ENCODE data around the gene ADAM23. TPM values are rescaled to one million over a fixed set of nuclear protein-coding genes. Genes with fewer than 3 reads are reported as not detected.

Gene ADAM23
- total and polyA plus RNA-seq, 2 experiments from 2014 or later = 11.8 to 15.9 TPM

DNA sequence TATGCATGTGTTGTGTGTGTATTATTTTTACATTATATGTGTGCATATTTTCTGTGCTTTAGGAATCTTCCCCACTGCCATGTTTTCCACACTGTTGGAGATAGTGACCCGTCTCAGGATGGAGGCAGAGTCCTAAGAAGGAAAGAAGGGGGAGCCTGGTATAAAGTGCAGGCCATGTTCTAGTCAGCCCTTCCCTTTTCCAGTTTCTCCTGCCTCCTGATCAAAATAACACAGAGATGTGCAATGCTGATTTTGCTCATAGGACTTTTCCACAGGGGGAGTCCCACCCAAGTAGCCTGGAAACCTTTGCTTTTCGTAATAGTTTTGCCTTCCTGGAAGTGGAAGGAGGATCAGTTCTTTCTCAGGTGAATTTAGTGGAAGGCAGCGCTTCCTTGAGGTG, 126.1 kb downstream of the ADAM23 start (continued):
- TF ChIP-seq, protein P1, sequence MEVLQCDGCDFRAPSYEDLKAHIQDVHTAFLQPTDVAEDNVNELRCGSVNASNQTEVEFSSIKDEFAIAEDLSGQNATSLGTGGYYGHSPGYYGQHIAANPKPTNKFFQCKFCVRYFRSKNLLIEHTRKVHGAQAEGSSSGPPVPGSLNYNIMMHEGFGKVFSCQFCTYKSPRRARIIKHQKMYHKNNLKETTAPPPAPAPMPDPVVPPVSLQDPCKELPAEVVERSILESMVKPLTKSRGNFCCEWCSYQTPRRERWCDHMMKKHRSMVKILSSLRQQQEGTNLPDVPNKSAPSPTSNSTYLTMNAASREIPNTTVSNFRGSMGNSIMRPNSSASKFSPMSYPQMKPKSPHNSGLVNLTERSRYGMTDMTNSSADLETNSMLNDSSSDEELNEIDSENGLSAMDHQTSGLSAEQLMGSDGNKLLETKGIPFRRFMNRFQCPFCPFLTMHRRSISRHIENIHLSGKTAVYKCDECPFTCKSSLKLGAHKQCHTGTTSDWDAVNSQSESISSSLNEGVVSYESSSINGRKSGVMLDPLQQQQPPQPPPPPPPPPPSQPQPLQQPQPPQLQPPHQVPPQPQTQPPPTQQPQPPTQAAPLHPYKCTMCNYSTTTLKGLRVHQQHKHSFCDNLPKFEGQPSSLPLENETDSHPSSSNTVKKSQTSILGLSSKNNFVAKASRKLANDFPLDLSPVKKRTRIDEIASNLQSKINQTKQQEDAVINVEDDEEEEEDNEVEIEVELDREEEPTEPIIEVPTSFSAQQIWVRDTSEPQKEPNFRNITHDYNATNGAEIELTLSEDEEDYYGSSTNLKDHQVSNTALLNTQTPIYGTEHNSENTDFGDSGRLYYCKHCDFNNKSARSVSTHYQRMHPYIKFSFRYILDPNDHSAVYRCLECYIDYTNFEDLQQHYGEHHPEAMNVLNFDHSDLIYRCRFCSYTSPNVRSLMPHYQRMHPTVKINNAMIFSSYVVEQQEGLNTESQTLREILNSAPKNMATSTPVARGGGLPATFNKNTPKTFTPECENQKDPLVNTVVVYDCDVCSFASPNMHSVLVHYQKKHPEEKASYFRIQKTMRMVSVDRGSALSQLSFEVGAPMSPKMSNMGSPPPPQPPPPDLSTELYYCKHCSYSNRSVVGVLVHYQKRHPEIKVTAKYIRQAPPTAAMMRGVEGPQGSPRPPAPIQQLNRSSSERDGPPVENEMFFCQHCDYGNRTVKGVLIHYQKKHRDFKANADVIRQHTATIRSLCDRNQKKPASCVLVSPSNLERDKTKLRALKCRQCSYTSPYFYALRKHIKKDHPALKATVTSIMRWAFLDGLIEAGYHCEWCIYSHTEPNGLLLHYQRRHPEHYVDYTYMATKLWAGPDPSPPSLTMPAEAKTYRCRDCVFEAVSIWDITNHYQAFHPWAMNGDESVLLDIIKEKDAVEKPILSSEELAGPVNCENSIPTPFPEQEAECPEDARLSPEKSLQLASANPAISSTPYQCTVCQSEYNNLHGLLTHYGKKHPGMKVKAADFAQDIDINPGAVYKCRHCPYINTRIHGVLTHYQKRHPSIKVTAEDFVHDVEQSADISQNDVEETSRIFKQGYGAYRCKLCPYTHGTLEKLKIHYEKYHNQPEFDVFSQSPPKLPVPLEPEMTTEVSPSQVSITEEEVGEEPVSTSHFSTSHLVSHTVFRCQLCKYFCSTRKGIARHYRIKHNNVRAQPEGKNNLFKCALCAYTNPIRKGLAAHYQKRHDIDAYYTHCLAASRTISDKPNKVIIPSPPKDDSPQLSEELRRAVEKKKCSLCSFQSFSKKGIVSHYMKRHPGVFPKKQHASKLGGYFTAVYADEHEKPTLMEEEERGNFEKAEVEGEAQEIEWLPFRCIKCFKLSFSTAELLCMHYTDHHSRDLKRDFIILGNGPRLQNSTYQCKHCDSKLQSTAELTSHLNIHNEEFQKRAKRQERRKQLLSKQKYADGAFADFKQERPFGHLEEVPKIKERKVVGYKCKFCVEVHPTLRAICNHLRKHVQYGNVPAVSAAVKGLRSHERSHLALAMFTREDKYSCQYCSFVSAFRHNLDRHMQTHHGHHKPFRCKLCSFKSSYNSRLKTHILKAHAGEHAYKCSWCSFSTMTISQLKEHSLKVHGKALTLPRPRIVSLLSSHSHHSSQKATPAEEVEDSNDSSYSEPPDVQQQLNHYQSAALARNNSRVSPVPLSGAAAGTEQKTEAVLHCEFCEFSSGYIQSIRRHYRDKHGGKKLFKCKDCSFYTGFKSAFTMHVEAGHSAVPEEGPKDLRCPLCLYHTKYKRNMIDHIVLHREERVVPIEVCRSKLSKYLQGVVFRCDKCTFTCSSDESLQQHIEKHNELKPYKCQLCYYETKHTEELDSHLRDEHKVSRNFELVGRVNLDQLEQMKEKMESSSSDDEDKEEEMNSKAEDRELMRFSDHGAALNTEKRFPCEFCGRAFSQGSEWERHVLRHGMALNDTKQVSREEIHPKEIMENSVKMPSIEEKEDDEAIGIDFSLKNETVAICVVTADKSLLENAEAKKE (CRISPR knock-in tag; IDR thresholded peaks at IDR 0.05) = no peak
- TF ChIP-seq ETS1 (IDR thresholded peaks at IDR 0.05) = no peak
- no peak for TF ChIP-seq CREB1 (CRISPR knock-in tag; IDR thresholded peaks at IDR 0.05; ENCODE audit: low read depth)
- no peak for TF ChIP-seq CTCF (conservative IDR thresholded peaks at IDR 0.05; ENCODE audit: low read depth in 2 of 2)

DNA sequence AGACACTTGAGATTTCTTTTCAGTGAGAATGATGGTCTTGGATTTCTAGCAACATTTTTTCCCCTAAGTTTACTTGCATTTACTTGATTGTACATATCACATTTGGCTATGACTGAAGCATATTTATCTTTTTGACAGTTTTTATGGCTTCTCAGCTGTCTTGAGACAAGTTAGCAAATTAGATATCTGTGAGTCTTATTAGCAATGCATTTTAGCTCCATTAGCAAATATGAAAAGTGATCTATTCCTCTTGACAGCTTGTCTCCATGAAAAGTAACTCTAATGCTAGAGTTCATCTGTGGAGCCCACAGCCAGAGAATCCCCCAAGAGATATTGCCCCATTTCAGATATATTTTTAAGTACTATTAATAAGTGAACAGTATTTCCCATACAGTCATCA, 126.9 kb downstream of the ADAM23 start:
- Histone ChIP-seq H3K4me3 (no peak overlapping the region), H3K27me3 (ENCODE audit: insufficient read depth) (no peaks in the 10 kb centered on the region), H4K20me1 (replicated peaks; ENCODE audit: insufficient read depth) (no peaks in the 10 kb centered on the region), H3K4me1 (ENCODE audit: insufficient read depth) (no peaks in the 10 kb centered on the region), H3F3A (replicated peaks; ENCODE audit: low read depth) (no peaks in the 10 kb centered on the region), H2AFZ (no peak overlapping the region), H3K9me2 (ENCODE audit: insufficient read depth) (no peaks in the 10 kb centered on the region), H3K36me3 (ENCODE audit: insufficient read depth) (no peaks in the 10 kb centered on the region; the same call in 1 of the 2 replicates), H3K79me2 (replicated peaks; ENCODE audit: insufficient read depth) (no peaks in the 10 kb centered on the region), H3K27ac (ENCODE audit: low read depth) (no peak overlapping the region), H3K4me2 (no peak overlapping the region)
- Mint-ChIP-seq H3K4me3 (no peak overlapping the region), H3K27me3 (ENCODE audit: insufficient read depth, low read depth, poor library complexity) (no peaks in the 10 kb centered on the region), H3K27ac (no peak overlapping the region), H3K4me1 (no peaks in the 10 kb centered on the region), H3K9me3 (no peaks in the 10 kb centered on the region), H3K36me3 (ENCODE audit: low read depth) (peaks cover 5% of the 10 kb centered on the region; the same call in 1 of the 3 replicates)
- ATAC-seq (no peak), DNase-seq (ENCODE audit: low spot score) (no peak)
- TF ChIP-seq POLR2AphosphoS5 (IDR thresholded peaks at IDR 0.05; ENCODE audit: low read depth) (no peak), EZH2phosphoT487 (IDR thresholded peaks at IDR 0.05; ENCODE audit: unreplicated experiment) (no peak), JUNB (IDR thresholded peaks at IDR 0.05; ENCODE audit: unreplicated experiment) (no peak), ZNF114 (CRISPR knock-in tag; IDR thresholded peaks at IDR 0.05) (no peak), CTCF (conservative IDR thresholded peaks at IDR 0.05; ENCODE audit: low read depth in 2 of 2) (no peak)

Measured in GM23338 (cell line).